ENCODE results near the gene OR2D2.
"Not testable (repeated sequence)": the region's sequence is repeated elsewhere in the genome, so short reads cannot be mapped to it uniquely, and the experiment has no call there.

The OR2D2 gene, protein sequence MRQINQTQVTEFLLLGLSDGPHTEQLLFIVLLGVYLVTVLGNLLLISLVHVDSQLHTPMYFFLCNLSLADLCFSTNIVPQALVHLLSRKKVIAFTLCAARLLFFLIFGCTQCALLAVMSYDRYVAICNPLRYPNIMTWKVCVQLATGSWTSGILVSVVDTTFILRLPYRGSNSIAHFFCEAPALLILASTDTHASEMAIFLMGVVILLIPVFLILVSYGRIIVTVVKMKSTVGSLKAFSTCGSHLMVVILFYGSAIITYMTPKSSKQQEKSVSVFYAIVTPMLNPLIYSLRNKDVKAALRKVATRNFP

DNA sequence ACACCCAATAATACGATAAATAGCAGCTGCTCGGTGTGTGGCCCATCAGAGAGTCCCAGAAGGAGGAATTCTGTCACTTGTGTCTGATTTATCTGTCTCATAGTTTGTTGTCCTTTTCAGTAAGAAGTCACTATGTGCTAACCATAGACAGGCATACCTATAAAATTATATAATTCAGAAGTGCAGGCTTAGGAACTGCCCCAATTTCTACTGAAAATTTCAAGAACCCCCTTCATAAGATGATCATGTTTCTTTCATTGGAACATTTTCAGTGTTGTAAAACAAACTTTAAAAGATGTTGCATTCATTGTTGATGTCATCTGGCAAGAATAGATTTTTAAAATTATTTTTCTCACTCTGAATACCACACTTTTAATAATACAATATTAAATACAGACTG, at the start of gene OR2D2:
Gene OR2D2, minus strand, starts transcription at position 101 of the 400 bp plus-strand sequence. Its CDS starts 0 bp downstream, at position 101.
- no peak for DNase-seq

DNA sequence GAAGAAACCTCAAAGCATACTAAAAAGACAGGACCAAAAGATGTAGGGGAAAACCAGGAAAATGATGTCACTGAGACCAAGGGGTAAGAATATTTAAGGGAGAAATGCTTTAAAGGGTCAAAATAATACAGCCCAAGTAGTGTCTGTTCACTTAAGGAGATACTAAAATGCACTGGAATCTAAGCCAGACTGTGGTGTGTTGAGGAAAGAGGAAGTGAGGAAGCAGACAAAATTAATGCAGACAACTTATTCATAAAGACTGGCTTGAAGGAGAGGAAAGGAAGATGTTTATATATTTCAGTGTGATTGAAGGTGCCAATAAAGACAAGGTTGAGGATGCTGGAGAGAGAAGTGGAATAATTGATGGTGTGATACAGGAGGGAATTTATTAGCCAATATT, 49.7 kb upstream of the OR2D2 start:
- DNase-seq, result no peak

DNA sequence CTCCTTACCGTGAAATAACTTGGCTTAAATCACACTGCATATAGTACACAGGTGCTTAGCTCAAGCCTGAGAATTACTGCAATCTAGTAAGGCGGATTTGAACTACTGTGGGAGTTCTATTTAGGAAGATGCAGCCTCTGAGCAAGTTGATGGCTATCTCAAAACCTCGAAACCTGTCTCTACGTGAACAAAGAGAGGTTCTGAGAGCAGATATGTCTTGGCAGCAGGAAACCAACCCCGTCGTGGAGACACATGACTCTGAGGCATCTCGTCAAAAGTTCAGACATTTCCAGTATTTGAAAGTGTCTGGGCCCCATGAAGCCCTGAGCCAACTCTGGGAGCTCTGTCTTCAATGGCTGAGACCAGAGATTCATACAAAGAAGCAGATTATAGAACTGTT, 39.8 kb upstream of the OR2D2 start:
- no peak for DNase-seq

DNA sequence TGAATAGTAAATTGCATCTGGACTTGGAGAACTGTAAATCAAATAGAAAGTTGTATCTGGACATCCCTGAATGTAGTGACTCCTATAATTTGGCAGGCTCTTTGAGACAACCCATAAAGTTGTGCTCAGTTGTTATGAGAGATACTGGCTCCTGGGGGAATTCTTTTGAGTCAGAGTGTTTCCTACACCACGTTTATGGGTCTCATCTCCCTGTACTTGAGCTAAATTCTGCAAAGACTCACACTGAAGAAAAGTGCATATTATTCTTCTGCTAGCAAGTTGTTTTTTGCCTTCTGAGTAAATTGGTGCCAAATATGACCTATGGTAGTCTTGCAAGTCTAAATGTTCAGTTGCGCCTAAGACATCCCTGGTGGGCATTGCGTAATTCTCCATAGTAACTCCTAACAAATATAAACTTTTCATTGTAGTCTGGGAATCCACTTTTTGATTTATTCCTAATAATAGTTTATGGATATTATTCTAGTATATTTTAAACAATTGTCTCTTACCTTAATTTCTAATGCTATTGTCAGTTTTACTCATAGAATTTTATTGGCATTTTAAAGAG, 38.9 kb upstream of the OR2D2 start:
- no peak for DNase-seq

DNA sequence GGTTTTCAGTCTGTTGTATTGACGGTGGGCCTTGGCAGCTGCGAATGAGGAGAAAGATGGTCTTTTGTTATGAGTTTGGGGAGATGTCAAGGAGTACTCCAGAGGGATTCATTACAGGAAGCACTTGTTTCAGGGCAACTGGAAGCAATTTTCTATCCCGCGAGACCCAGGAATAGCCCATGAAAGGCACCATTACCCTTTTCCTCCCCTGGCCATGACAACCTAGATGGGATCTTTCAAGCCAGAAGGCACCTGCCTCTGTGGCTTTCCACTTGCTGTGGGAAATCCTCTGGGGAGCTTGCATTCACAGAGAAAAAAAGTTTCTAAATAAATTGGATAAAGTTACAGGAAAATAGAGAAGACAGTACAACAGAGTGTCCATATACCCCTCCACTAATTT, 36.6 kb upstream of the OR2D2 start:
- no peak for DNase-seq

DNA sequence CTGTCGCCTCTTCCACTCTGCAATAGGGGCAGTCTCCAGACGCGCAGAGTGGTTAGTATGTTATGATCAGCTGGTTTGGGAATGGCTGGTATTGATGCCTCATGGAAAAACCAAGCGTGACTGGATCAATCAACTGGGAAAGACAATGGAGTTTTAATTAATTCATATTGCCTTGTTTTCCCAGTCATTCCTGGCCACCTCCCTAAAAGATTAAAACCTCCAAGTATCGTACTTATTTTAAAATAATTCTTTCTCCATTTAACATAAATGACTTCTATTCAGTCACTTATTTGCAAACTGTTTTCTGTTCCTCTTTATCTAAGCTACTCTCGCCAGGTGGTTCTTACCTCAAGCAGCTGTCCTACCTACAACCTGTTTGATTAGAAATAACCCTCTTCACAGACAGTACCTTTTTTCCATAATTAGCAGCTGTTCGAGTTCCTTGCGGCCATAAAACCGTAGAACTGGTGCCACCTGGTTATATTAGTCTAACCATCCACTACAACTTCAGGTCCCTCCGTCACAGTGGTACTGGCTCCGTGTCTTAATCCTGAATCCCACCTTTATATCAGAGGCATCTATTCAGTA, 34.8 kb upstream of the OR2D2 start:
- no peak for DNase-seq

DNA sequence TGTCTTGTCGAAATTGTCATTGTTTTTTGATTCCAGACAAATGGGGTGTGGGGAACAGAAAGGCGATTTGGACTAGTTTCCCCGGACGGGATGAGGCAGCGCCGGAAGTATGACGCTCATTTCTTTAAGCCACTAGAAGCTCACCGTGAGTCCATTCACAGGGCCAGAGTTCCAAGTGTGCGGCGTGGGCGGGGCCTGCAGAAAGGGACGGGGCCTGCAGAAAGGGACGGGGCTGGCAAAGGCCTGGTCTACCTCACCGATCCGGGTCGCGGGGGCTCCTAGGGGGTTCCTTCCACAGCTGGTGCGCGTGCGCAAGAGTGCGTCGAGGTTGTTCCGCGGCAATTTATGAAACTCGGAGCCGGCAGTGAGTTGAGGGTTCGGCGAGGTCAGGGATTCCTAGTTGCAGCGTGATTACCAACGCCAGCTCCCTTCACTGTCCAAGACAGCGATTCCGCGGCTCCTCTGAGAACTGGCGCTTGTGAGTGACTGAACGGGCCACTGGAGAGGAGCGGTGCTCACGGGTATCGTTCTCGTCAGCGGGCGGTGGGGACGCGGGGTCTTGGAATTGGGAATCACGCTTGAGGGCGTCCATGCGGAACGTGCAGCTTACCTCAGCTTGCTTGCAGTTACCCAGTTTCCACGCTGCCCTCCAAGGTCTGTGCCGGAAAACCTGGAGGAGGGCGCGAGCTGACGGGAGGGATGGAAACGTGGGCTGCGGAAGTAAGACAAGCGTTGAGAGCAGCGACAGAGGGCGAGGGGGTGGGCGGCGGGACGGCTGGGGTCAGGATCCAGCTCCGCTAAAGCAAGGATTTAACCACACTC, 34.1 kb upstream of the OR2D2 start, which contains the start of gene ZNF215:
Gene ZNF215, plus strand, starts transcription at position 219 of the 822 bp plus-strand sequence. CDS start 5,847 bp downstream, outside the sequence.
- DNase-seq, result peak; percentile 45

DNA sequence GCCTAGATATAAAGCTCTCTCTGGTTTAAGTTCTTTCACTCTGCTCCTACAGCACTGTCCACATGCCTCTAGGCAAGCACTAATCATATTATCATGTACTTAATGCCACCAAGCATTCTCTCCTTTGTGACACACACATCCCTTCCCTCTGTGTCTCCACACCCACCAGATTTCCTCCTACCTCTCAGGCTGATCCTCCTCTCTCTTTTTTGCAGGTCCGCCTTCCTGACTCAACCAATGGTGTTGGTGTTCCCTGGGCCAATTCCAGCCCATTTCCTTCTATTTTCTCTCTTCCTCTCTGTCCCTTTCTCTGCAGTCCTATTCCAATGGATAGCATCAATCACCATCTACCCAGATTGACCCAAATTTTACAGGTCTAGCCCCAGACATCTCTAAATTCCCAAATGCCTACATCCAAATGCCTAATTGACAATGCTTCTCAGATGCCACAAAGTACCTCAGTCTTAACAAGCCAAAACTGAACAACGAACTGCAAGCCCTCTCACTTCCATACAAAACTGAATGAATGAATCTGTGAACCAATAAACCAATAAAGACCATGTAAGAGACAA, 33.4 kb upstream of the OR2D2 start:
- DNase-seq, result no peak

DNA sequence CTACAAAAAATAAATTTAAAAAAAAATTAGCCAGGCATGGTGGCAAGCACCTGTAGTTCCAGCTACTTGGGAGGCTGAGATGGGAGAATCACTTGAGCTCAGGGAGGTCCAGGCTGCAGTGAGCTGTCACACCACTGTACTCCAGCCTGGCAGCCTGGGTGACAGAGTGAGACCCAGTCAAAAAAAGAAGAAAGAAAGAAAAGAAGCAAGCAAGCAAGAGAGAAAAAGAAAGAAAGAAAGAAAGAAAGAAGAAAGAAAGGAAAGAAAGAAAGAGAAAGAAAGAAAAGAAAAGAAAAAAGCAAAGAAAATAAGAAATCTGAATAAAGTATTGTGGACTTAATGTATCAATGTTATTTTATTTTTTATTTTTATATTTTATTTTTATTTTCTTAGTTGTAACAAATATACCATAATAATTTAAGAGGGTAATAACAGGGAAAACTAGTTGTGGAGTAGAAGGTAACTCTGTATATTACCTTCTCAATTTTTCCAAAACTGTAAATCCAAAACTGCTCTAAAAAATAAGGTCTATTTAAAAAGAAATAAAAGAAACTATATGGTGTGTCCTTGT, 32.8 kb upstream of the OR2D2 start:
- no peak for DNase-seq

DNA sequence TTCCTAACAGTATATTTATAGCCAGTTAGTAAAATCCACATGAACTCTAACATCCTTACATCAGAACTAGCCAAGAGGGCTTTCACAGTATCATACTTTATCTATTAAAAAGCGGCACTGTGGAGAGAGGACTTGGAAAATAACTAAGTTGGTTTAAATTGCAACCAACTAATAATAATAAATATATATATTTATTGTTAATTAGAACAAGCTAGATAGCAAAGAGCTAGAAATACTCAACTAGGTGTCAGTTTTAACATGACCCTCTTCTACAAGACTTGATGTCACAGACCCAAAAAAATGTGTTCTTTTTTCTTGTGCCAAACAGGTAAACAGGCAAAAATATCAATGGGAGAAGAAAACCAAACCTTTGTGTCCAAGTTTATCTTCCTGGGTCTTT, 28.4 kb upstream of the OR2D2 start, which contains the start of gene OR2D3:
Gene OR2D3, plus strand, starts transcription at position 301 of the 400 bp plus-strand sequence. Its CDS starts 0 bp downstream, at position 301.
- no peak for DNase-seq

DNA sequence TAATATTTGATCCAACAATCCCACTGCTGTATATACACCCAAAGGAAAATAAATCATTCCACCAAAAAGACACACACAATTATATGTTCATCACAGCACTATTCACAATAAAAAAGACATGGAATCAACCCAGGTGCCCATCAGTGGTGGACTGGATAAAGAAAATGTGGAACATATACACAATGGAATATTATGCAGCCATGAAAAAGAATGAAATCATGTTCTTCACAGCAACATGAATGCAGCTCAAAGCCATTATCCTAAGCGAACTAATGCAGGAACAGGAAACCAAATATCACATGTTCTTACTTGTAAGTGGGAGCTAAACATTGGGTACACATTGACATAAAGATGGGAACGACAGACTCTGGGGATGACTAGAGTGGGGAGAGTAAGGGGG, 27.4 kb upstream of the OR2D2 start:
- DNase-seq, result no peak

DNA sequence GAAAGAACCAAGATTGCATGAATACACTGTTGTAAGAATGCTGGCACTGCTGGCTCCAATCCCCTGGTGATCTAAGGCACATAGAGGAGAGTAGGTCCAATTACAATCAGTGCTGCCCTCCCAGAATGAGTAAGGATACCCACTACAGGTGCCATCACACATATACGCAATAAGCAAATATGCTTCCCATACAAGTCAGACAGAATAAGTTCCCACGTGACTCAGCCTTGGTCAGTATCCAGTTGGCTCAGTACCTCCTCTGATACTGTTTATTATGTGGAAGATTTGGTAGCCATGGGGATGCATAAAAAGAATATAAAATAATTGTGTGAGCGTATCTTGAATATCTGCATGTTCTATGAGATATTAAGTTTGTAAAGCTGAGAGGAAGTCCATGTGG, 19.6 kb upstream of the OR2D2 start:
- DNase-seq, result no peak

DNA sequence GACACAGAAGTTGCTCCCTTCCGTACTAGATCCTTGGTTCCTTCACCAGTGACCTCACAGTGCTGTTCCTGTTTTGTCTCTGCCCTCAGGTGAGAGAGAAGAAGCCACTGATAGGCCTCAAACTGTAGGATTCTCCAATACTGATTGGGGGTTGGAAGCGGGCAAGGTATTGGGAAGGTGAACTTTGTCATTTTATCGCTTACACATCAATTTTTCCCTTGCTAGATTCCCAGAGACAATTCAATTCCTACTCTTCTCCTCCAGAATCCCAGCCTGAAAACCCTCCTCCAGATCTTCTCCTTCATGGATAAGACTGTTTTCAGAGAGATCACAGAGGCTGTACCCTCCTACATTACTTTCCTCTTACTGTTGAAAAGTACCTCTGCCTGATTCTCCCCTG, 19.1 kb upstream of the OR2D2 start:
- DNase-seq, result no peak

DNA sequence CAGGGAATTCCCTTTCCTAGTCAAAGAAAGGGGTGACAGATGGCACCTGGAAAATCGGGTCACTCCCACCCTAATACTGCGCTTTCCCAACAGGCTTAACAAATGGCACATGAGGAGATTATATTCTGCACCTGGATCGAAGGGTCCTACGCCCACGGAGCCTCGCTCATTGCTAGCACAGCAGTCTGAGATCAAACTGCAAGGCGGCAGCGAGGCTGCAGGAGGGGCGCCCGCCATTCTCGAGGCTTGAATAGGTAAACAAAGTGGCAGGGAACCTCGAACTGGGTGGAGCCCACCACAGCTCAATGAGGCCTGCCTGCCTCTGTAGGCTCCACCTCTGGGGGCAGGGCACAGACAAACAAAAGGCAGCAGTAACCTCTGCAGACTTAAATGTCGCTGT, 12.5 kb upstream of the OR2D2 start:
- not testable (repeated sequence) for DNase-seq

DNA sequence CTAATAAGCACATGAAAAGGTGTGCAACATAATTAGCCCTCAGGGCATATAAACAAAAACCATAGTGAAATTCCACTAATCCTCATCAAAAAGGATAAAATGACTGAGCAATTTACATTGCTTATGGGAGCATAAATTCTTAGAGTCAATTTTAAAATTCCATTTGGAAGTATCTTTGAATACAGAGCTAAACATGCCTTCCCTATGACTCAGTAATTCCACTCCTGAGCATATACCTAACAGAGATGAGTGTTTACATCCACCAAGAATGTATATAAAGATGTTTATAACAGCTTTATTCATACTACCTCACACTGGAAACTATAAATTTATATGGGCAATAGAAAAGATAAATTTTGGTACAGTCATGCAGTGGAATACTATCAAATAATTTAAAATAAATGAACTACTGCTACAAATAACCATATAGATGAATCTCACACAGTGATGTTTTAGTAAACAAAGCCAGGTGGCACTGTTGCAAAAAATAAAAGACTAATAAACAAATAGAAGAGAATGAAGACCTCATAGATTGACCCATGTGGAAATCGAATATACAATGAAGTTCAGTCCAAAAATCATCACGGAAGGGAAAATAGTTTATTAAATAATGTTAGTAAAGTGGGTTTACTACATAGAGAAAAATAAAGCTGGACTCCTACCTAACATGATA, 8.2 kb upstream of the OR2D2 start:
- no peak for DNase-seq

DNA sequence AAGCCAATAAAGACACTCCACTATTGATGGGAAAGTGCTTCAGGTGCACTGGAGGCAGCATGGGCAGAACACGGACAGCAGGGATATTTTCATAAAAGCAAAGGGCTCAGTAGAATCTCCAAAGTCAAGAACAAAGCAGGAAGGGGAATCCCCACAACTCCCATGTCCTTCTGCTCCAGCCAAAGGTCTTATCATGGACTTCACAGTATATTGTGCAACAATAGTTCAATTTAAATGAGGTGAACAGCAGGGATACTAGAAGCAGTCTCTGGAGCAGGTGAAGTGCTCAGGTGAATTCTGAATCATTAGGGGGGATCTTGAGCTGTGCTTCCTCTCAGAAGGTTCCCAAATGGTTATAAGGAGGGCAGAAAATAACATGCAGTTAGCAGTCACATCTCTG, 6.6 kb upstream of the OR2D2 start:
- DNase-seq, result no peak

DNA sequence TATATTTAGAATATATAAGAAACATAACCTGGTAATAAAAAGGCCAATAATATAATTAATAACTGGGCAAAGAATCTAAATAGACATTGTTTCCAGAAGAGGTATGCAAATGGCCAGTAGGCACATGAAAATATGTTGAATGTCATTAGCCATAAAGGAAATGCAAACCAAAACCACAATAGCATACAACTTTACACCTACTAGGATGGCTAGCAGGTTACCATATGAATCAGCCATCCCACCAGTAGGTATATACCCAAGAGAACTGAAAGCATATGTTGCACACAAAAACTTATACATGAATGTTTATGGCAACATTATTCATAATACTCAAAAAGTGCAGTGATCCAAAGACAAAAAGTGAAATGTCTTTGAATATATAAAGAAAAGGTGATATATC, 2.7 kb upstream of the OR2D2 start:
- DNase-seq, result no peak

DNA sequence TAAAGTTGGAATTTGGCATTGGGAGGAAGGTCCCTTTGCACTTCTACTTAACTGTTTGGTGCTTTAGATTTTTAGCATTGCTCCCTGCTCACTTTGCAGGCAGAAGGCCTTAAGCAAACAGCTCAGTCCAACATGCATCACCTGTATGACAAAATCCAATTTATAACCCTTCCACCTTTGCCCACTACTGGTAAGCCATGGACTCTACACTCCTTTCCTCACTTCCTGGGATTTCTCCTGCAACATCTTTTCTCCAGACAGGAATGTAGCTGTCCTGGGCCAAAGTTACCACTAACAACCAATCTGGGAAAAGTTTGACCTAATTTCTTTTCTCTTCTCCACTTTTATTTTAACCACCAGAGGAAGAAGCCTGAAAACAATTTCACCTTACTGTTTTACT, 1.8 kb upstream of the OR2D2 start:
- DNase-seq, result no peak

DNA sequence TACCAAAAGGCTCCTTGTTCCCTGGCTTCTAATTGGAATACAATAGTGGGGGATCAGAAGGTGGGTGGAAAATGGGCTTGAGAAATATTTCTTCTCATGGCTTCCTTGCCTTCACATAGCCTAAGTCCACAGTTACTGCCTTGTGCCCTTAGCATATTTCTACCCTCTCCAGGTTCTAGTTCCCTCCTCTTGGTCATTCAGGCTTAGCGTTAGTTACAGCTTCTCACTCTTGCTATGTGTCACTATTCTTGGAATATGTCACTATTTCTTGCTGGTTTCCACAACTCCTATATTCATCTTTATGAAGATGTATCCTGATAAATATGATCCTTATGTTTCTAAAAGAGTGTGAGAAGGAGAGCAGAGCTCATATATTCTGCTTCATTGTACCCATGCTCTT, 2.5 kb downstream of the OR2D2 start:
- DNase-seq, result no peak

DNA sequence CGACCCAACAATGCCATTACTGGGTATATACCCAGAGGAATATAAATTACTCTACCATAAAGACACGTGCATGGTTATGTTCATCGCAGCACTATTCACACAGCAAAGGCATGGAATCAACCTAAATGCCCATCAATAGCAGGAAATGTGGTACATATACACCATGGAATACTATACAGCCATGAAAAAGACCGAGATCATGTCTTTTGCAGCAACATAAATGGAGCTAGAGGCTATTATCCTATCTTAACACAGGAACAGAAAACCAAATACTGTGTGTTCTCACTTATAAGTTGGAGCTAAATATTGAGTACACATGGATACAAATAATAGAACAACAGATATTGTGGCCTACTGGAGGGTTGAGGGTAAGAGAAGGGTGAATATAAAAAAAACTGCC, 3.5 kb downstream of the OR2D2 start:
- DNase-seq, result no peak

DNA sequence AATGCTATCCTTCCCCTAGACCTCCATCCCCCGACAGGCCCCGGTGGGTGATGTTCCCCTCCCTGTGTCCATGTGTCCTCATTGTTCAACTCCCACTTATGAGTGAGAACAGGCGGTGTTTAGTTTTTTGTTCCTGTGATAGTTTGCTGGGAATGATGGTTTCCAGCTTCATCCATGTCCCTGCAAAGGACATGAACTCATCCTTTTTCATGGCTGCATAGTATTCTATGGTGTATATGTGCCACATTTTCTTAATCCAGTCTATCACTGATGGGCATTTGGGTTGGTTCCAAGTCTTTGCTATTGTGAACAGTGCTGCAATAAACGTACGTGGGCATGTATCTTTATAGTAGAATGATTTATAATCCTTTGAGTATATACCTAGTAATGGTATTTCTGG, 4.6 kb downstream of the OR2D2 start:
- not testable (repeated sequence) for DNase-seq

DNA sequence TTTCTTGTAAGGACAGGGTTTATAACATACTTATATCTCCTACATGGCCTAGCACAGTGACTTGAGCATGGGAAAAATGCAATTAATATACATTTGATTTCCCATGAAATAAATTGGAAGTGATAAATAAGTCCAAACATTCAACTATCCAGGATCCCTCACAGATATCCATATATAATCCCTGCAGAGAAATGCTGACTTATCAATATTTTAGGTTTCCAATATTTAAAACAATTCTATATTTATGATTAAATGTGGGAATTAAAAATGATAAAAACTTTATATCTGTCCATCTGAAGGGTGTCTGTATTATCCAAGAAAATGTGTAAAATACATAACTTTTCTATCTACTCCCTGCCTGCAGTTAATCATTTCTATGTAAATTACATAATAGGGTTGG, 9.5 kb downstream of the OR2D2 start:
- DNase-seq, result no peak

Measured in NCI-H1436 treated with DMSO at 0.1 percent for 48 hours (cell line).